H1 (cell line): ENCODE data around the gene KCNMB2. TPM values are rescaled to one million over a fixed set of nuclear protein-coding genes. Genes with fewer than 3 reads are reported as not detected.

ENCODE experiments used
- CTCF ChIA-PET: fragments of 300-600 bp; sonication (Branson Sonifier 250); formaldehyde crosslinking; loops from one replicate; lab custom pipeline; 2021; ENCODE audit not compliant: partially characterized antibody; lab: Charles Lee
- POLR2A ChIA-PET: fragments of 300-600 bp; sonication (Branson Sonifier 250); formaldehyde crosslinking; loops from one replicate; lab custom pipeline; 2021; ENCODE audit warnings: inconsistent platforms; ENCODE audit not compliant: partially characterized antibody; lab: Charles Lee
- DNase-seq, 2 experiments: peaks; one replicate each; pipeline versions ENCODE4 v3.0.0 to v3.0.0-alpha.2; 2010 to 2022; ENCODE audit warnings: low spot score in 2 of 2, low read depth in 1 of 2, mixed read lengths in 1 of 2
- FAIRE-seq: peaks from 2 replicates; lab custom pipeline; 2011; peaks lifted over from hg19 to GRCh38; lab: Jason Lieb, UNC
- H2AFZ ChIP-seq: 2 replicates; pipeline ENCODE4 v1.8.1; 2012; ENCODE audit warnings: low read length, inconsistent platforms
- H2AK5ac ChIP-seq: 2 replicates; pipeline ENCODE4 v1.6.1; 2013; ENCODE audit warnings: low read depth, low read length
- H2BK120ac ChIP-seq: replicated peaks from 2 replicates; pipeline ENCODE3; 2013; ENCODE audit warnings: low read depth, low read length, inconsistent platforms
- H2BK12ac ChIP-seq: 2 replicates; pipeline ENCODE4 v1.6.1; 2013; ENCODE audit warnings: low read depth, low read length
- H2BK15ac ChIP-seq: 2 replicates; pipeline ENCODE4 v1.6.1; 2013; ENCODE audit warnings: low read length
- H2BK20ac ChIP-seq: 2 replicates; pipeline ENCODE4 v1.6.1; 2013; ENCODE audit warnings: low read length
- H2BK5ac ChIP-seq: 2 replicates; pipeline ENCODE4 v1.6.1; 2013; ENCODE audit warnings: low read depth, low read length
- H3K14ac ChIP-seq: 2 replicates; pipeline ENCODE4 v1.6.1; 2013; ENCODE audit warnings: inconsistent platforms; ENCODE audit not compliant: insufficient read length
- H3K18ac ChIP-seq: 2 replicates; pipeline ENCODE4 v1.6.1; 2013; ENCODE audit warnings: low read length; ENCODE audit errors: extremely low read depth
- H3K23ac ChIP-seq: 2 replicates; pipeline ENCODE4 v1.6.1; 2013; ENCODE audit warnings: inconsistent platforms; ENCODE audit not compliant: insufficient read length
- H3K23me2 ChIP-seq: 2 replicates; pipeline ENCODE4 v1.6.1; 2013; ENCODE audit warnings: low read depth, low read length
- H3K27ac ChIP-seq: 2 replicates; pipeline ENCODE4 v1.6.1; 2011; ENCODE audit warnings: low read depth, low read length, inconsistent platforms
- H3K27me3 ChIP-seq, 4 experiments: replicated peaks in 1 of 4; 1 replicate in 1 of 4; 2 replicates in 3 of 4; pipeline versions ENCODE4 v1.6.1 to v1.8.1; 2011 to 2013; ENCODE audit warnings: low read length in 3 of 4, mild to moderate bottlenecking in 3 of 4, inconsistent platforms in 2 of 4, mixed read lengths in 2 of 4, moderate library complexity in 1 of 4; ENCODE audit not compliant: control insufficient read depth in 3 of 4, insufficient read depth in 3 of 4; ENCODE audit errors: extremely low read depth in 1 of 4
- H3K36me3 ChIP-seq, 4 experiments: 2 replicates each; pipeline versions ENCODE4 v1.6.1 to v1.8.1; 2011 to 2013; ENCODE audit warnings: mild to moderate bottlenecking in 4 of 4, low read length in 3 of 4, moderate library complexity in 2 of 4, control low read depth in 1 of 4, inconsistent platforms in 1 of 4; ENCODE audit not compliant: insufficient read depth in 4 of 4, control insufficient read depth in 2 of 4
- H3K4ac ChIP-seq: replicated peaks from 2 replicates; pipeline ENCODE3; 2013; ENCODE audit warnings: low read length, low read depth, mixed read lengths, inconsistent platforms; ENCODE audit not compliant: insufficient read length
- H3K4me1 ChIP-seq, 4 experiments: replicated peaks in 1 of 4; 1 replicate in 1 of 4; 2 replicates in 3 of 4; pipeline versions ENCODE4 v1.6.1 to v1.8.1; 2011 to 2013; ENCODE audit warnings: low read length in 3 of 4, inconsistent platforms in 2 of 4, mixed read lengths in 1 of 4; ENCODE audit not compliant: insufficient read depth in 4 of 4, control insufficient read depth in 3 of 4
- H3K4me2 ChIP-seq, 2 experiments: 2 replicates each; pipeline versions ENCODE4 v1.6.1 to v1.8.1; 2011 to 2013; ENCODE audit warnings: low read depth in 2 of 2, low read length in 2 of 2, control low read depth in 1 of 2, inconsistent platforms in 1 of 2, mild to moderate bottlenecking in 1 of 2; ENCODE audit not compliant: insufficient read depth in 1 of 2
- H3K4me3 ChIP-seq, 4 experiments: fragments of 200-600, 300-600 bp in 1 of 4; sonication (generic), shearing (Covaris generic), sonication (Bioruptor Twin) in 1 of 4; 2 replicates each; pipeline versions ENCODE4 v1.5.1 to v1.8.1; 2011 to 2016; ENCODE audit warnings: low read length in 4 of 4, low read depth in 3 of 4, control low read depth in 2 of 4, inconsistent platforms in 2 of 4, mild to moderate bottlenecking in 2 of 4, mixed read lengths in 1 of 4, moderate library complexity in 1 of 4; ENCODE audit not compliant: insufficient read depth in 2 of 4; ENCODE audit errors: extremely low read depth in 1 of 4
- H3K56ac ChIP-seq: replicated peaks from 2 replicates; pipeline ENCODE3; 2013; ENCODE audit warnings: low read depth, mild to moderate bottlenecking, mixed read lengths, low read length, inconsistent platforms; ENCODE audit not compliant: insufficient read length
- H3K79me1 ChIP-seq: 2 replicates; pipeline ENCODE4 v1.6.1; 2013; ENCODE audit warnings: low read depth, low read length, control low read depth
- H3K79me2 ChIP-seq, 2 experiments: 2 replicates each; pipeline versions ENCODE4 v1.6.1 to v1.8.1; 2012 to 2013; ENCODE audit warnings: low read length in 2 of 2, mild to moderate bottlenecking in 2 of 2, inconsistent platforms in 1 of 2; ENCODE audit not compliant: insufficient read depth in 2 of 2, control insufficient read depth in 1 of 2
- H3K9ac ChIP-seq, 4 experiments: replicated peaks in 1 of 4; 1 replicate in 1 of 4; 2 replicates in 3 of 4; pipeline versions ENCODE4 v1.6.1 to v1.8.1; 2011 to 2013; ENCODE audit warnings: low read depth in 3 of 4, low read length in 3 of 4, control low read depth in 2 of 4, mild to moderate bottlenecking in 2 of 4, moderate library complexity in 2 of 4, inconsistent platforms in 1 of 4; ENCODE audit errors: extremely low read depth in 1 of 4
- H3K9me3 ChIP-seq, 2 experiments: 2 replicates each; pipeline versions ENCODE4 v1.6.1 to v1.8.1; 2012 to 2013; ENCODE audit warnings: mild to moderate bottlenecking in 2 of 2, moderate library complexity in 2 of 2, control low read depth in 1 of 2, inconsistent platforms in 1 of 2, low read depth in 1 of 2, low read length in 1 of 2, mixed read lengths in 1 of 2; ENCODE audit not compliant: insufficient read depth in 2 of 2
- H4K20me1 ChIP-seq, 2 experiments: replicated peaks in 1 of 2; 2 replicates each; pipeline versions ENCODE3 to v1.8.1; 2011 to 2013; ENCODE audit warnings: inconsistent platforms in 2 of 2, low read length in 2 of 2, mild to moderate bottlenecking in 1 of 2; ENCODE audit not compliant: insufficient read depth in 2 of 2, control insufficient read depth in 1 of 2
- H4K5ac ChIP-seq: 2 replicates; pipeline ENCODE4 v1.6.1; 2013; ENCODE audit warnings: low read length, low read depth, mixed read lengths, inconsistent platforms; ENCODE audit not compliant: insufficient read length
- H4K8ac ChIP-seq: 2 replicates; pipeline ENCODE4 v1.8.0; 2013; ENCODE audit warnings: mild to moderate bottlenecking, moderate library complexity, low read length, inconsistent platforms; ENCODE audit not compliant: insufficient read depth; ENCODE audit errors: extremely low read depth
- H4K91ac ChIP-seq: replicated peaks from 2 replicates; pipeline ENCODE3; 2013; ENCODE audit warnings: low read length, mixed read lengths, inconsistent platforms; ENCODE audit not compliant: insufficient read length
- BACH1 ChIP-seq: IDR thresholded peaks from 2 replicates; pipeline ENCODE4 v1.6.1; 2012; ENCODE audit warnings: low read length, improper control_type of control experiment
- CHD1 ChIP-seq: IDR thresholded peaks from 2 replicates; pipeline ENCODE4 v1.6.1; 2012; ENCODE audit warnings: low read depth, low read length, improper control_type of control experiment
- KDM4A ChIP-seq: IDR thresholded peaks from one replicate; pipeline ENCODE4 v1.7.1; 2012; ENCODE audit warnings: low read depth, mild to moderate bottlenecking, moderate library complexity, low read length, inconsistent platforms; ENCODE audit not compliant: severe bottlenecking
- NANOG ChIP-seq: IDR thresholded peaks from 2 replicates; pipeline ENCODE4 v1.6.1; 2011; ENCODE audit warnings: low read length, low read depth, mild to moderate bottlenecking, inconsistent platforms; ENCODE audit not compliant: insufficient read depth, poor library complexity, severe bottlenecking
- POLR2A ChIP-seq, 2 experiments: IDR thresholded peaks; 1 replicate in 1 of 2; 2 replicates in 1 of 2; pipeline ENCODE4 v1.6.1; 2011; ENCODE audit warnings: low read depth in 2 of 2, low read length in 2 of 2, mild to moderate bottlenecking in 2 of 2; ENCODE audit errors: control extremely low read depth in 1 of 2
- RXRA ChIP-seq: IDR thresholded peaks from 2 replicates; pipeline ENCODE4 v1.6.1; 2011; ENCODE audit warnings: low read depth, mild to moderate bottlenecking, low read length, moderate library complexity; ENCODE audit not compliant: insufficient read depth
- SAP30 ChIP-seq: fragments of 300-600 bp; sonication (generic); IDR thresholded peaks from 2 replicates; pipeline ENCODE4 v1.7.1; 2012; ENCODE audit warnings: low read length, moderate library complexity, mild to moderate bottlenecking, inconsistent platforms; ENCODE audit not compliant: insufficient read depth, insufficient replicate concordance
- SP1 ChIP-seq: IDR thresholded peaks from 2 replicates; pipeline ENCODE4 v1.6.1; 2011; ENCODE audit warnings: low read depth, low read length
- SRF ChIP-seq: IDR thresholded peaks from 2 replicates; pipeline ENCODE4 v1.6.1; 2011; ENCODE audit warnings: mild to moderate bottlenecking, low read depth, low read length, moderate library complexity
- TBP ChIP-seq: IDR thresholded peaks from 2 replicates; pipeline ENCODE4 v1.6.1; 2011; ENCODE audit warnings: low read depth, low read length, improper control_type of control experiment
- polyA plus RNA-seq, 7 experiments: library from polyadenylated mRNA; depleted of rRNA in 3 of 7; stranded (reverse) in 5 of 7; unstranded in 2 of 7; fragments of >200 nt in 5 of 7; fragments of 200-250 nt in 2 of 7; gene quantifications; 1 replicate in 5 of 7; 2 replicates in 1 of 7; 4 replicates in 1 of 7; pipeline versions ENCODE4 v1.2.1 to v1.2.3, GENCODE V29; 2011 to 2013; ENCODE audit warnings: missing spikeins in 2 of 7, mixed read lengths in 2 of 7
- total RNA-seq: library from RNA; stranded (reverse); fragmentation: NEBNext Ultra II Directional; extraction: Animal tissue kit (Norgen Biotek cat#: 25700); gene quantifications from 2 replicates; pipeline ENCODE4 v1.2.1, GENCODE V29; 2021
- TF ChIP-seq, protein P1 (sequence below), 3 experiments: IDR thresholded peaks; 1 replicate in 2 of 3; 2 replicates in 1 of 3; pipeline versions ENCODE4 v1.5.1 to v1.6.1; 2011; ENCODE audit warnings: low read length in 3 of 3, mild to moderate bottlenecking in 3 of 3, inconsistent platforms in 2 of 3, low read depth in 1 of 3, moderate library complexity in 1 of 3; ENCODE audit not compliant: insufficient read depth in 1 of 3; ENCODE audit errors: control extremely low read depth in 1 of 3

KCNMB2 gene
- total and polyA plus RNA-seq, 2 of the 8 experiments (the other 6 are each of a cell fraction or from before 2014, with no cell fraction given): not detected

DNA sequence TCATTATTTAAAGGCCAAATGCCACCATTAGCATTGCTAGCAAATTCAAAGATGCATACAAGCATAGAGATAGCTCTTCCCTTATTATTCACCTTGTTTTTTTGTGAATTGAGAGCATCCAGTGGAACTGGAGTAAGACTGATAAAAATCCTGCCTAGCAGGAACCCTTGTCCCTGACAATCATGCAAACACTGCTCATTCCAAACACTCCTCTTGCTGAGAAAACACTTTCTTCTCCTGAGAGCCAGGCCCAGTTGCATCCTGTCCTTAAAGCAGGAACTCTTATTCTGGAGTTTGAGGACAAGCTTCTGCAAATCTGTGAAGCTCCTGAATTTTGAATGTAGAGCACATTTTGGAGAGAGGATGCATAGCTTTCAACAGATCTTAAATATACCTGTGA is 49.3 kb upstream of the KCNMB2 start:
- no peak for FAIRE-seq
- no peaks in the 10 kb centered on the region for H3K79me1 ChIP-seq
- DNase-seq: no peak
- no peaks in the 10 kb centered on the region for H3K79me2 ChIP-seq
- no peak overlapping the region for H4K91ac ChIP-seq
- no peaks in the 10 kb centered on the region for H3K27me3 ChIP-seq
- no peak overlapping the region for H3K4ac ChIP-seq
- no peak overlapping the region for H3K14ac ChIP-seq
- H2BK12ac ChIP-seq: no peak overlapping the region
- H3K4me1 ChIP-seq: peaks cover 0 to 8% (median 2%) of the 10 kb centered on the region in 4 experiments; a peak in 3 of 7 replicates
- H2BK120ac ChIP-seq: no peak overlapping the region
- H3K9me3 ChIP-seq: no peaks in the 10 kb centered on the region
- ChIA-PET POLR2A (no interaction called here), CTCF (interaction anchor here (1.0 to 2.2 kb wide), 2 partner anchors 9 to 13 kb away, joined by 3 to 7 read pairs; no protein-coding TSS in a partner anchor)
- H3K36me3 ChIP-seq: no peaks in the 10 kb centered on the region
- H3K4me2 ChIP-seq: no peak overlapping the region
- H2BK20ac ChIP-seq: no peak overlapping the region
- no peak overlapping the region for H2BK5ac ChIP-seq
- H4K8ac ChIP-seq: no peak overlapping the region
- H3K23ac ChIP-seq: no peak overlapping the region
- H3K56ac ChIP-seq: no peak overlapping the region
- no peaks in the 10 kb centered on the region for H4K20me1 ChIP-seq
- no peak overlapping the region for H3K27ac ChIP-seq
- H2BK15ac ChIP-seq: no peak overlapping the region
- no peak overlapping the region for H2AFZ ChIP-seq
- H3K4me3 ChIP-seq: no peak overlapping the region
- no peak overlapping the region for H2AK5ac ChIP-seq
- TF ChIP-seq CHD1 (no peak), SRF (no peak), SP1 (no peak), TBP (no peak), SAP30 (no peak), KDM4A (no peak), RXRA (no peak), NANOG (no peak), BACH1 (no peak), POLR2A (IDR thresholded peaks at IDR 0.05; ENCODE audit: control extremely low read depth in 1 of 2, low read depth in 2 of 2, low read length in 2 of 2) (no peak)
- TF ChIP-seq, protein P1, sequence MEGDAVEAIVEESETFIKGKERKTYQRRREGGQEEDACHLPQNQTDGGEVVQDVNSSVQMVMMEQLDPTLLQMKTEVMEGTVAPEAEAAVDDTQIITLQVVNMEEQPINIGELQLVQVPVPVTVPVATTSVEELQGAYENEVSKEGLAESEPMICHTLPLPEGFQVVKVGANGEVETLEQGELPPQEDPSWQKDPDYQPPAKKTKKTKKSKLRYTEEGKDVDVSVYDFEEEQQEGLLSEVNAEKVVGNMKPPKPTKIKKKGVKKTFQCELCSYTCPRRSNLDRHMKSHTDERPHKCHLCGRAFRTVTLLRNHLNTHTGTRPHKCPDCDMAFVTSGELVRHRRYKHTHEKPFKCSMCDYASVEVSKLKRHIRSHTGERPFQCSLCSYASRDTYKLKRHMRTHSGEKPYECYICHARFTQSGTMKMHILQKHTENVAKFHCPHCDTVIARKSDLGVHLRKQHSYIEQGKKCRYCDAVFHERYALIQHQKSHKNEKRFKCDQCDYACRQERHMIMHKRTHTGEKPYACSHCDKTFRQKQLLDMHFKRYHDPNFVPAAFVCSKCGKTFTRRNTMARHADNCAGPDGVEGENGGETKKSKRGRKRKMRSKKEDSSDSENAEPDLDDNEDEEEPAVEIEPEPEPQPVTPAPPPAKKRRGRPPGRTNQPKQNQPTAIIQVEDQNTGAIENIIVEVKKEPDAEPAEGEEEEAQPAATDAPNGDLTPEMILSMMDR (IDR thresholded peaks at IDR 0.05; ENCODE audit: control extremely low read depth in 1 of 3, insufficient read depth in 1 of 3, low read depth in 1 of 3, low read length in 3 of 3): no peak
- no peak overlapping the region for H4K5ac ChIP-seq
- no peak overlapping the region for H3K9ac ChIP-seq
- no peaks in the 10 kb centered on the region for H3K23me2 ChIP-seq
- no peak overlapping the region for H3K18ac ChIP-seq
